ENCODE data around the gene AP5B1.
"Not testable (repeated sequence)": the region's sequence is repeated elsewhere in the genome, so short reads cannot be mapped to it uniquely, and the experiment has no call there.

AP5B1 gene

GRCh38 chr11:65779919-65780769 lies 632 bp downstream of the AP5B1 start:
- peak overlapping the region; percentile 74 for H3K27ac Mint-ChIP-seq

GRCh38 chr11:65779669-65779918 lies 1.2 kb downstream of the AP5B1 start:
- Mint-ChIP-seq H3K4me3 (peak overlapping the region; percentile 87), H3K27ac (no peak overlapping the region), H3K4me1 (peaks cover 12% of the 10 kb centered on the region), H3K9me3 (no peaks in the 10 kb centered on the region), H3K27me3 (peaks cover 2% of the 10 kb centered on the region), H3K36me3 (no peaks in the 10 kb centered on the region)

More at GRCh38 chr11:65779919-65780769, 632 bp downstream of the AP5B1 start:
- Mint-ChIP-seq H3K4me3 (peak overlapping the region; percentile 87), H3K36me3 (no peaks in the 10 kb centered on the region), H3K9me3 (no peaks in the 10 kb centered on the region), H3K27me3 (peaks cover 3% of the 10 kb centered on the region), H3K4me1 (peaks cover 14% of the 10 kb centered on the region)

GRCh38 chr11:65778901-65779668 lies 1.7 kb downstream of the AP5B1 start:
- H3K27me3 Mint-ChIP-seq = peaks cover 2% of the 10 kb centered on the region
- H3K36me3 Mint-ChIP-seq = no peaks in the 10 kb centered on the region
- peaks cover 12% of the 10 kb centered on the region for H3K4me1 Mint-ChIP-seq
- H3K9me3 Mint-ChIP-seq = no peaks in the 10 kb centered on the region
- H3K4me3 Mint-ChIP-seq = peak overlapping the region; percentile 87
- H3K27ac Mint-ChIP-seq = no peak overlapping the region

GRCh38 chr11:65778431-65778900 lies 2.3 kb downstream of the AP5B1 start:
- no peak overlapping the region for H3K4me3 Mint-ChIP-seq
- peaks cover 12% of the 10 kb centered on the region for H3K4me1 Mint-ChIP-seq
- H3K36me3 Mint-ChIP-seq = no peaks in the 10 kb centered on the region
- no peaks in the 10 kb centered on the region for H3K9me3 Mint-ChIP-seq
- no peak overlapping the region for H3K27ac Mint-ChIP-seq
- H3K27me3 Mint-ChIP-seq = no peaks in the 10 kb centered on the region

- Mint-ChIP-seq H3K27ac (no peak overlapping the region), H3K36me3 (no peaks in the 10 kb centered on the region), H3K4me3 (no peak overlapping the region), H3K9me3 (no peaks in the 10 kb centered on the region), H3K27me3 (no peaks in the 10 kb centered on the region), H3K4me1 (peaks cover 12% of the 10 kb centered on the region)
Measured at GRCh38 chr11:65777821-65778361, 2.9 kb downstream of the AP5B1 start.

- no peaks in the 10 kb centered on the region for H3K9me3 Mint-ChIP-seq
- no peaks in the 10 kb centered on the region for H3K36me3 Mint-ChIP-seq
- H3K27ac Mint-ChIP-seq = no peak overlapping the region
- no peak overlapping the region for H3K4me3 Mint-ChIP-seq
- H3K27me3 Mint-ChIP-seq = no peaks in the 10 kb centered on the region
- H3K4me1 Mint-ChIP-seq = peaks cover 12% of the 10 kb centered on the region
Measured at GRCh38 chr11:65777241-65777640, 3.5 kb downstream of the AP5B1 start.

- no peaks in the 10 kb centered on the region for H3K27me3 Mint-ChIP-seq
- no peaks in the 10 kb centered on the region for H3K36me3 Mint-ChIP-seq
- no peak overlapping the region for H3K27ac Mint-ChIP-seq
- no peaks in the 10 kb centered on the region for H3K9me3 Mint-ChIP-seq
- peaks cover 12% of the 10 kb centered on the region for H3K4me1 Mint-ChIP-seq
- no peak overlapping the region for H3K4me3 Mint-ChIP-seq
Measured at GRCh38 chr11:65776710-65777141, 4.0 kb downstream of the AP5B1 start.

GRCh38 chr11:65776196-65776595 lies 4.6 kb downstream of the AP5B1 start:
- H3K4me1 Mint-ChIP-seq = peaks cover 12% of the 10 kb centered on the region
- no peak overlapping the region for H3K27ac Mint-ChIP-seq
- no peaks in the 10 kb centered on the region for H3K27me3 Mint-ChIP-seq
- H3K4me3 Mint-ChIP-seq = no peak overlapping the region
- no peaks in the 10 kb centered on the region for H3K9me3 Mint-ChIP-seq
- H3K36me3 Mint-ChIP-seq = no peaks in the 10 kb centered on the region

- Mint-ChIP-seq H3K4me3 (no peak overlapping the region), H3K4me1 (peaks cover 14% of the 10 kb centered on the region), H3K27ac (peak overlapping the region; percentile 69), H3K27me3 (no peaks in the 10 kb centered on the region), H3K9me3 (no peaks in the 10 kb centered on the region), H3K36me3 (no peaks in the 10 kb centered on the region)
Measured at GRCh38 chr11:65774525-65775306, 6.1 kb downstream of the AP5B1 start.

GRCh38 chr11:65773784-65774411 lies 6.9 kb downstream of the AP5B1 start:
- Mint-ChIP-seq H3K27me3 (no peaks in the 10 kb centered on the region), H3K36me3 (no peaks in the 10 kb centered on the region), H3K9me3 (no peaks in the 10 kb centered on the region), H3K27ac (no peak overlapping the region), H3K4me3 (no peak overlapping the region), H3K4me1 (peaks cover 17% of the 10 kb centered on the region)

- no peak overlapping the region for H3K27ac Mint-ChIP-seq
- no peaks in the 10 kb centered on the region for H3K9me3 Mint-ChIP-seq
- H3K4me3 Mint-ChIP-seq = no peak overlapping the region
- no peaks in the 10 kb centered on the region for H3K36me3 Mint-ChIP-seq
- no peaks in the 10 kb centered on the region for H3K27me3 Mint-ChIP-seq
- H3K4me1 Mint-ChIP-seq = peaks cover 10% of the 10 kb centered on the region
Measured at GRCh38 chr11:65771589-65772112, 9.1 kb downstream of the AP5B1 start.

- peaks cover 5% of the 10 kb centered on the region for H3K4me1 Mint-ChIP-seq
- no peaks in the 10 kb centered on the region for H3K27me3 Mint-ChIP-seq
- no peaks in the 10 kb centered on the region for H3K9me3 Mint-ChIP-seq
- H3K4me3 Mint-ChIP-seq = no peak overlapping the region
- no peaks in the 10 kb centered on the region for H3K36me3 Mint-ChIP-seq
- H3K27ac Mint-ChIP-seq = no peak overlapping the region
Measured at GRCh38 chr11:65770951-65771567, 9.7 kb downstream of the AP5B1 start.

- not testable (repeated sequence) for H3K27ac Mint-ChIP-seq
Measured at GRCh38 chr11:65767806-65768205, 13.0 kb downstream of the AP5B1 start.

GRCh38 chr11:65767406-65767805 lies 13.4 kb downstream of the AP5B1 start:
- Mint-ChIP-seq H3K27me3 (no peaks in the 10 kb centered on the region), H3K4me3 (no peak overlapping the region), H3K4me1 (peaks cover 5% of the 10 kb centered on the region), H3K27ac (no peak overlapping the region), H3K36me3 (no peaks in the 10 kb centered on the region), H3K9me3 (no peaks in the 10 kb centered on the region)

More at GRCh38 chr11:65767806-65768205, 13.0 kb downstream of the AP5B1 start:
- not testable (repeated sequence) for H3K9me3 Mint-ChIP-seq, H3K4me3 Mint-ChIP-seq, H3K27me3 Mint-ChIP-seq, H3K36me3 Mint-ChIP-seq, H3K4me1 Mint-ChIP-seq

Data from activated naive CD4-positive, alpha-beta T cell treated with anti-CD3 and anti-CD28 coated beads, Interleukin-2, amount 50 U/mL, for 24 hours (primary cell).